ENCODE measurements around the gene TADA3.

- TF ChIP-seq CTCF (IDR thresholded peaks at IDR 0.05; ENCODE audit: low read depth, low read length, poor library complexity, severe bottlenecking) (no peak), EZH2phosphoT487 (IDR thresholded peaks at IDR 0.05; ENCODE audit: borderline replicate concordance, low read length) (no peak)
Observed at GRCh38 chr3:9797196-9797945, 5.1 kb upstream of the TADA3 start.

All from DOHH2 (cell line).